ENCODE results near the gene ZNF607.
"Not testable (repeated sequence)": the region's sequence is repeated elsewhere in the genome, so short reads cannot be mapped to it uniquely, and the experiment has no call there.

ZNF607 gene

GRCh38 chr19:37669450-37669914 is 50.1 kb downstream of the ZNF607 start:
- TF ChIP-seq, protein P1, sequence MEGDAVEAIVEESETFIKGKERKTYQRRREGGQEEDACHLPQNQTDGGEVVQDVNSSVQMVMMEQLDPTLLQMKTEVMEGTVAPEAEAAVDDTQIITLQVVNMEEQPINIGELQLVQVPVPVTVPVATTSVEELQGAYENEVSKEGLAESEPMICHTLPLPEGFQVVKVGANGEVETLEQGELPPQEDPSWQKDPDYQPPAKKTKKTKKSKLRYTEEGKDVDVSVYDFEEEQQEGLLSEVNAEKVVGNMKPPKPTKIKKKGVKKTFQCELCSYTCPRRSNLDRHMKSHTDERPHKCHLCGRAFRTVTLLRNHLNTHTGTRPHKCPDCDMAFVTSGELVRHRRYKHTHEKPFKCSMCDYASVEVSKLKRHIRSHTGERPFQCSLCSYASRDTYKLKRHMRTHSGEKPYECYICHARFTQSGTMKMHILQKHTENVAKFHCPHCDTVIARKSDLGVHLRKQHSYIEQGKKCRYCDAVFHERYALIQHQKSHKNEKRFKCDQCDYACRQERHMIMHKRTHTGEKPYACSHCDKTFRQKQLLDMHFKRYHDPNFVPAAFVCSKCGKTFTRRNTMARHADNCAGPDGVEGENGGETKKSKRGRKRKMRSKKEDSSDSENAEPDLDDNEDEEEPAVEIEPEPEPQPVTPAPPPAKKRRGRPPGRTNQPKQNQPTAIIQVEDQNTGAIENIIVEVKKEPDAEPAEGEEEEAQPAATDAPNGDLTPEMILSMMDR (conservative IDR thresholded peaks at IDR 0.05), result no peak

DNA sequence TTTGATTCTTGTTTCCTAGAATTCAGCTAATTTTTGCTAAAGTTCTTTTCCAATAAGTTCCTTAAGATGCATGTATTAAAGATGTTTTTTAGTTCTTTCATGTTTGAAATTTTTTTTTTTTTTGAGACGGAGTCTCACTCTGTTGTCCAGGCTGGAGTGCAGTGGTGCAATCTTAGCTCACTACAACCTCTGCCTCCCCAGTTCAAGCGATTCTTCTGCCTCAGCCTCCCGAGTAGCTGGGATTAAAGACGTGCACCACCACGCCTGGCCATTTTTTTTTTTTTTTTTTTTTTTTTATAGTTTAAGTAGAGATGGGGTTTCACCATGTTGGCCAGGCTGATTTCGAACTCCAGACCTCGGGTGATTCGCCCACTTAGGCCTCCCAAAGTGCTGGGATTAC is 62.4 kb downstream of the ZNF607 start:
- not testable (repeated sequence) for H3K27ac ChIP-seq

More at GRCh38 chr19:37669450-37669914, 50.1 kb downstream of the ZNF607 start:
- no peak overlapping the region for H3K27ac ChIP-seq

- TF ChIP-seq, protein P1 (conservative IDR thresholded peaks at IDR 0.05), result no peak
- H3K27ac ChIP-seq, result peak overlapping the region; percentile 94
Measured at GRCh38 chr19:37655689-37656371, 63.7 kb downstream of the ZNF607 start.

GRCh38 chr19:37655301-37655688 is 64.3 kb downstream of the ZNF607 start, which contains the start of gene ZFP30:
Gene ZFP30 (minus strand): TSS chr19:37655465. CDS start chr19:37647822, 7,643 bp downstream.
- peak within 1 kb of the TSS; percentile 94 for H3K27ac ChIP-seq

DNA sequence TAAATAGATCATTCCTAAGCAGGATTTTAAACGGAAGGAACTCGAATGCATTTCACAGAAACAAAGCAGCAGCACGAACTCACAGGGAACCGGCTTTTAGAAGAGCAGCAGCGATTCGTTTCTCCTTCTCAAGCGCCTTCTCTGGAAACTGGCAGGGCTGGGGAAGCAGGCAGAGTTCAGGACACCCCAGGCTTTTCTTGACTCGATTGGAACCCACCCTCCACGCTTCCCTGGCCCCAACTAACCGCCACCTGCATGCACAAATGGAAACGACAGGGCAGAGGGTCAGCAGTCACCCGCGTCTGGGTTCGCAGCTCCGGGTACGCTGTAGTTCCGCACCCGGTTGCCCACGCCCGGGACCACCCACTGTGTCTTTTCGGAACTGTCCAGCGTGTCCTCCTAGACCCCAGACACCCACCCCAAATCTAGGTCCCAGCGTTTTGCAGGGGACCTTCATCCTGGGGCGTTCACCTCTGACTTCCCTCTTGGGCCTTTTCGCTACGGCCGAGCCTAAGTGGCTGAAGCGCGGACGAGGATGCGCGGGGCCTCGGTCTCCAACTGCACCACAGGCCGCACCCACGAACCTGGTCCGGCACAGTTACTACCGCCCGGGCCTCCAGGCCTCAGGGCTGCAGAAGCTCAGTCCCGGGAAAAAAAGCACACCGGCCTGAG is 64.8 kb downstream of the ZNF607 start:
- TF ChIP-seq, protein P1 (conservative IDR thresholded peaks at IDR 0.05), result no peak
- H3K27ac ChIP-seq, result peak overlapping the region; percentile 94

More at GRCh38 chr19:37655301-37655688, 64.3 kb downstream of the ZNF607 start, which contains the start of gene ZFP30:
- TF ChIP-seq, protein P1 (conservative IDR thresholded peaks at IDR 0.05), result no peak

- H3K27ac ChIP-seq, result peak overlapping the region; percentile 94
- TF ChIP-seq, protein P1 (conservative IDR thresholded peaks at IDR 0.05), result no peak
Measured at GRCh38 chr19:37654118-37654517, 65.4 kb downstream of the ZNF607 start.

All from VCaP (cell line).